GM12878 (cell line): ENCODE results near the gene PHLDB3. TPM values are rescaled to one million over a fixed set of nuclear protein-coding genes. Genes with fewer than 3 reads are reported as not detected.

Source experiments
- ATAC-seq: fragments of 200-7000 bp; cut with Tn5 transposase; 3 replicates; pipeline ENCODE4 v1.9.1; 2020; ENCODE audit warnings: mild to moderate bottlenecking, moderate library complexity
- BruUV-seq: library from RNA; stranded (reverse); fragments of 400-500 nt; replicated peaks from 2 replicates; lab custom pipeline; 2021; lab: Mats Ljungman, UMichigan
- CTCF ChIA-PET: fragments of 300-600 bp; sonication (Branson Sonifier 250); formaldehyde crosslinking; extraction: SDS; loops from one replicate; lab custom pipeline; 2021; ENCODE audit warnings: inconsistent platforms; lab: Yijun Ruan, JAX
- POLR2A ChIA-PET: fragments of 350-600 bp; formaldehyde crosslinking; extraction: SDS; loops from one replicate; lab custom pipeline; 2021; ENCODE audit warnings: inconsistent platforms; lab: Charles Lee
- RAD21 ChIA-PET: fragments of 300-600 bp; sonication (Branson Sonifier 250); formaldehyde crosslinking; loops from one replicate; lab custom pipeline; 2023; ENCODE audit warnings: antibody characterized with exemption; ENCODE audit not compliant: unreplicated experiment; lab: Charles Lee
- SMC1A ChIA-PET: fragments of 300-600 bp; sonication (Branson Sonifier 250); formaldehyde crosslinking; loops from one replicate; lab custom pipeline; 2023; ENCODE audit not compliant: unreplicated experiment, uncharacterized antibody; lab: Charles Lee
- DNase-seq: peaks from one replicate; pipeline ENCODE4 v3.0.0-alpha.2; 2011; ENCODE audit warnings: low read depth, low spot score
- FAIRE-seq: peaks from 3 replicates; lab custom pipeline; 2011; peaks lifted over from hg19 to GRCh38; lab: Jason Lieb, UNC
- H2AFZ ChIP-seq: 2 replicates; pipeline ENCODE4 v1.6.0; 2011; ENCODE audit warnings: low read depth, low read length, control low read depth; ENCODE audit not compliant: control insufficient read depth
- H3K27ac ChIP-seq: 2 replicates; pipeline ENCODE4 v1.5.1; 2011; ENCODE audit warnings: control low read depth; ENCODE audit not compliant: control insufficient read depth, insufficient read depth
- H3K27me3 ChIP-seq, 2 experiments: replicated peaks in 1 of 2; 2 replicates each; pipeline versions ENCODE4 v1.6.0 to v1.6.1; 2011; ENCODE audit warnings: low read length in 1 of 2; ENCODE audit not compliant: control insufficient read depth in 2 of 2, insufficient read depth in 2 of 2
- H3K36me3 ChIP-seq, 2 experiments: 2 replicates each; pipeline ENCODE4 v1.5.1; 2011; ENCODE audit warnings: low read length in 1 of 2; ENCODE audit not compliant: control insufficient read depth in 2 of 2, insufficient read depth in 2 of 2
- H3K4me1 ChIP-seq: 2 replicates; pipeline ENCODE4 v1.6.1; 2011; ENCODE audit warnings: mild to moderate bottlenecking, low read length, moderate library complexity, mixed read lengths; ENCODE audit not compliant: control insufficient read depth, insufficient read depth
- H3K4me2 ChIP-seq: 2 replicates; pipeline ENCODE4 v1.6.0; 2011; ENCODE audit warnings: control low read depth; ENCODE audit not compliant: control insufficient read depth, insufficient read depth
- H3K4me3 ChIP-seq: fragments of 200-600 bp; sonication (generic); 2 replicates; pipeline ENCODE4 v1.5.1; 2016
- H3K79me2 ChIP-seq: 2 replicates; pipeline ENCODE4 v1.6.0; 2011; ENCODE audit warnings: low read length; ENCODE audit not compliant: control insufficient read depth, insufficient read depth
- H3K9ac ChIP-seq: 2 replicates; pipeline ENCODE4 v1.8.0; 2011; ENCODE audit warnings: low read length, control low read depth, mixed read lengths; ENCODE audit not compliant: control insufficient read depth, insufficient read depth
- H3K9me3 ChIP-seq: replicated peaks from 3 replicates; pipeline ENCODE4 v1.5.1; 2011; ENCODE audit warnings: mild to moderate bottlenecking, low read length; ENCODE audit not compliant: control insufficient read depth, insufficient read depth
- H4K20me1 ChIP-seq: 2 replicates; pipeline ENCODE4 v1.6.0; 2011; ENCODE audit not compliant: control insufficient read depth, insufficient read depth
- ATF2 ChIP-seq: IDR thresholded peaks from 2 replicates; pipeline ENCODE4 v1.6.1; 2012; ENCODE audit warnings: low read length, inconsistent platforms
- CHD1 ChIP-seq: IDR thresholded peaks from 2 replicates; pipeline ENCODE4 v1.6.1; 2012; ENCODE audit warnings: low read depth, low read length, improper control_type of control experiment
- DPF2 ChIP-seq: fragments of 450-650 bp; IDR thresholded peaks from 2 replicates; pipeline ENCODE4 v1.6.1; 2017; ENCODE audit warnings: mild to moderate bottlenecking
- E2F4 ChIP-seq: IDR thresholded peaks from 2 replicates; pipeline ENCODE4 v1.6.1; 2012; ENCODE audit warnings: low read depth, low read length, improper control_type of control experiment
- HDGF ChIP-seq: fragments of 450-650 bp; IDR thresholded peaks from 2 replicates; pipeline ENCODE4 v1.6.1; 2016; ENCODE audit warnings: antibody characterized with exemption
- HSF1 ChIP-seq: fragments of 150-350 bp; IDR thresholded peaks from 2 replicates; pipeline ENCODE4 v1.6.1; 2014; ENCODE audit warnings: mild to moderate bottlenecking, low read depth, low read length
- MLLT1 ChIP-seq: fragments of 450-650 bp; IDR thresholded peaks from 2 replicates; pipeline ENCODE4 v1.6.1; 2016; ENCODE audit warnings: mild to moderate bottlenecking
- MTA2 ChIP-seq: fragments of 450-650 bp; IDR thresholded peaks from 2 replicates; pipeline ENCODE4 v1.6.1; 2016; ENCODE audit warnings: low read depth, mild to moderate bottlenecking, moderate library complexity
- MYC ChIP-seq: IDR thresholded peaks from 2 replicates; pipeline ENCODE4 v1.6.1; 2011; ENCODE audit warnings: mild to moderate bottlenecking, low read length, moderate library complexity, inconsistent platforms; ENCODE audit not compliant: insufficient read depth, insufficient replicate concordance, insufficient read length, severe bottlenecking
- PAX5 ChIP-seq: IDR thresholded peaks from 2 replicates; pipeline ENCODE4 v1.6.1; 2011; ENCODE audit warnings: low read depth, low read length, borderline replicate concordance
- RELB ChIP-seq: fragments of 450-650 bp; IDR thresholded peaks from 2 replicates; pipeline ENCODE4 v1.6.1; 2017; ENCODE audit warnings: low read depth, mild to moderate bottlenecking, moderate library complexity
- ZBED1 ChIP-seq: IDR thresholded peaks from 2 replicates; pipeline ENCODE4 v1.6.1; 2016; ENCODE audit warnings: borderline replicate concordance
- ZNF384 ChIP-seq: IDR thresholded peaks from 2 replicates; pipeline ENCODE4 v1.6.1; 2012; ENCODE audit warnings: low read depth, mild to moderate bottlenecking, low read length, improper control_type of control experiment, borderline replicate concordance
- WGBS: methylation state at CpG from one replicate; pipeline ENCODE4 v1.1.6; 2016; ENCODE audit warnings: low lambda C conversion rate; ENCODE audit not compliant: insufficient replicate concordance, insufficient coverage; ENCODE audit errors: missing lambda C conversion rate; 5-methylcytosine and 5-hydroxymethylcytosine counted together
- in situ Hi-C: fragments of 300-500 bp; cut with MboI; formaldehyde crosslinking; loops from 9 replicates; pipeline ENCODE4 v1.14.3; 2018; ENCODE audit warnings: mixed read lengths
- intact Hi-C: fragments of 100-400 bp; cut with micrococcal nuclease; formaldehyde crosslinking; loops from one replicate; pipeline ENCODE4 v1.14.2; 2022; ENCODE audit not compliant: unreplicated experiment
- polyA plus RNA-seq, 11 experiments: library from polyadenylated mRNA; depleted of rRNA in 4 of 11; unstranded in 6 of 11; stranded (reverse) in 5 of 11; fragments of >200 nt; fragmentation: Nextera tagmentation in 4 of 11; fragmentation: Illumina TruSeq in 1 of 11; extraction: Ambion mirVana in 4 of 11; extraction: Trizol in 1 of 11; gene quantifications; 1 replicate in 1 of 11; 2 replicates in 10 of 11; pipeline versions ENCODE4 v1.2.1 to v1.2.3, GENCODE V29; 2011 to 2016; ENCODE audit warnings: inconsistent platforms in 2 of 11, missing spikeins in 2 of 11, low read depth in 1 of 11
- total RNA-seq, 4 experiments: library from RNA; depleted of rRNA in 3 of 4; stranded (reverse); fragments of >200 nt in 3 of 4; fragmentation: Illumina TruSeq in 1 of 4; extraction: Trizol in 1 of 4; gene quantifications; 2 replicates each; pipeline versions ENCODE4 v1.2.1 to v1.2.3, GENCODE V29; 2013 to 2021

PHLDB3 gene
- total and polyA plus RNA-seq, 10 of the 15 experiments (the other 5 are each of a cell fraction or from before 2014, with no cell fraction given), result 0.13 to 13.0 (median 5.5) TPM

GRCh38 chr19:43503501-43504425 lies 783 bp downstream of the PHLDB3 start:
- BruUV-seq, result TSS peak; percentile 63
- peak overlapping the region; percentile 98 for H3K4me2 ChIP-seq
- H3K79me2 ChIP-seq, result no peaks in the 10 kb centered on the region; the same call in 1 of the 2 replicates
- under 1% methylated on average over 56 of the region's 64 CpGs for WGBS
- in situ Hi-C loops, result no loop called here
- ATAC-seq (peak; percentile 96), FAIRE-seq (peak; percentile 98), DNase-seq (peak; percentile 78)
- H3K27ac ChIP-seq, result peak overlapping the region; percentile 73
- peak overlapping the region; percentile 67 for H3K4me3 ChIP-seq
- peak overlapping the region; percentile 71 for H3K9ac ChIP-seq
- no peaks in the 10 kb centered on the region; a peak in 2 of 4 replicates for H3K36me3 ChIP-seq
- ChIA-PET CTCF (interaction anchor here (0.6 to 3.8 kb wide), 10 partner anchors 9 to 246 kb away, joined by 3 to 42 read pairs (median 6); no protein-coding TSS in a partner anchor), POLR2A (interaction anchor here (0.6 to 1.2 kb wide), 8 partner anchors 13 to 165 kb away, joined by 3 to 6 read pairs (median 4); partner anchors contain the start of genes IRGQ, ZNF575 and ZNF576), SMC1A (interaction anchor here (0.9 to 2.2 kb wide), 5 partner anchors 14 to 91 kb away, joined by 3 to 12 read pairs (median 5); no protein-coding TSS in a partner anchor), RAD21 (interaction anchor here (0.7 to 2.4 kb wide), 12 partner anchors 15 to 305 kb away, joined by 3 to 22 read pairs (median 3); partner anchors contain the start of genes IRGQ and ZNF576)
- no peaks in the 10 kb centered on the region for H3K27me3 ChIP-seq
- no peaks in the 10 kb centered on the region for H3K9me3 ChIP-seq
- intact Hi-C loops, result loop anchor here (5.0 kb wide), 2 partner anchors 41 to 56 kb away; no protein-coding TSS in a partner anchor
- no peaks in the 10 kb centered on the region for H4K20me1 ChIP-seq
- H3K4me1 ChIP-seq, result peaks cover 4% of the 10 kb centered on the region
- H2AFZ ChIP-seq, result peak overlapping the region; percentile 91
- peak; percentile 68; the same call in 1 of the 2 replicates for TF ChIP-seq MLLT1
- TF ChIP-seq E2F4, result no peak
- no peak for TF ChIP-seq MYC
- no peak; the same call in 1 of the 2 replicates for TF ChIP-seq DPF2
- TF ChIP-seq PAX5, result no peak
- TF ChIP-seq CHD1, result 0 out of 2 replicates have a peak, but pooled peaks have one; percentile 40
- 0 out of 2 replicates have a peak, but pooled peaks have one; percentile 36 for TF ChIP-seq HDGF
- no peak for TF ChIP-seq RELB
- TF ChIP-seq ZNF384, result no peak
- TF ChIP-seq HSF1, result no peak
- TF ChIP-seq MTA2, result 0 out of 2 replicates have a peak, but pooled peaks have one; percentile 35
- TF ChIP-seq ZBED1, result no peak
- TF ChIP-seq ATF2, result no peak
